Stomach (tissue), 9 donors: ENCODE results near the gene GCNT2. TPM values are rescaled to one million over a fixed set of nuclear protein-coding genes. Genes with fewer than 3 reads are reported as not detected.

Source experiments
- DNase-seq, 2 donors: peaks; one replicate each; pipeline versions ENCODE4 v3.0.0 to v3.0.0-alpha.2; 2013 to 2019
- H3K27ac ChIP-seq, 5 donors: fragments of 200-600 bp in 4 of 5; sonication (generic) in 4 of 5; one replicate each; pipeline ENCODE4 v1.5.1; 2013 to 2019; ENCODE audit warnings: mild to moderate bottlenecking in 1 of 5, moderate library complexity in 1 of 5
- H3K27me3 ChIP-seq, 3 donors: fragments of 200-600 bp; sonication (generic); one replicate each; pipeline ENCODE4 v1.5.1; 2017 to 2019; ENCODE audit warnings: mixed run types in 1 of 3
- H3K36me3 ChIP-seq, 4 donors: fragments of 200-600 bp; sonication (generic); 1 replicate in 3 of 4; 2 replicates in 1 of 4; pipeline ENCODE4 v1.5.1; 2016 to 2019
- H3K4me1 ChIP-seq, 4 donors: fragments of 200-600 bp; sonication (generic); one replicate each; pipeline ENCODE4 v1.5.1; 2016 to 2019
- H3K4me3 ChIP-seq, 4 donors: fragments of 200-600 bp; sonication (generic) in 3 of 4; one replicate each; pipeline ENCODE4 v1.5.1; 2016 to 2019; ENCODE audit warnings: mild to moderate bottlenecking in 1 of 4
- H3K9me3 ChIP-seq, 4 donors: fragments of 200-600 bp; sonication (generic); one replicate each; pipeline ENCODE4 v1.5.1; 2016 to 2019
- CTCF ChIP-seq, 7 experiments: fragments of 450-650 bp in 4 of 7; fragments of 200-600 bp in 3 of 7; sonication (generic) in 3 of 7; IDR thresholded peaks; one replicate each; pipeline ENCODE4 v1.5.1; 2016 to 2019; ENCODE audit warnings: antibody characterized with exemption in 7 of 7, control low read depth in 2 of 7, mild to moderate bottlenecking in 1 of 7
- EP300 ChIP-seq: sonication (generic); formaldehyde crosslinking; IDR thresholded peaks from one replicate; pipeline ENCODE4 v1.6.1; 2017; ENCODE audit warnings: antibody characterized with exemption
- POLR2A ChIP-seq, 4 donors: fragments of 450-650 bp; IDR thresholded peaks; one replicate each; pipeline ENCODE4 v1.6.1; 2016; ENCODE audit warnings: antibody characterized with exemption in 4 of 4, control low read depth in 2 of 4, mild to moderate bottlenecking in 1 of 4, moderate library complexity in 1 of 4
- POLR2AphosphoS5 ChIP-seq, 3 donors: sonication (generic); formaldehyde crosslinking; IDR thresholded peaks; one replicate each; pipeline ENCODE4 v1.6.1; 2016; ENCODE audit warnings: antibody characterized with exemption in 3 of 3
- WGBS, 5 donors: extraction: QIAGEN DNeasy Blood & Tissue Kit in 3 of 5; methylation state at CpG; one replicate each; pipeline versions ENCODE4 v1.1.5 to v1.1.7; 2013 to 2018; 5-methylcytosine and 5-hydroxymethylcytosine counted together
- intact Hi-C: fragments of 100-400 bp; cut with DNase I; formaldehyde crosslinking; loops from one replicate; pipeline ENCODE4 v1.15.1; 2023; ENCODE audit warnings: low total_unique reads
- polyA plus RNA-seq, 3 donors: library from polyadenylated mRNA; stranded (reverse); fragments of 200-250 nt; gene quantifications; one replicate each; pipeline ENCODE4 v1.2.3, GENCODE V29; 2013
- total RNA-seq, 5 donors: library from RNA; depleted of rRNA; stranded (reverse); fragments of >200 nt; gene quantifications; one replicate each; pipeline versions ENCODE4 v1.1.0 to v1.2.3, GENCODE V29; 2014 to 2016
- donor health status: healthy with polysubstance abuse.
- donor health status: Bipolar disorder and iron deficiency.
- donor health status: healthy.

The GCNT2 gene
- total and polyA plus RNA-seq, 8 donors: 4.5 to 132 (median 29.7) TPM

GRCh38 chr6:10479939-10480700 is 41.0 kb upstream of the GCNT2 start:
- Histone ChIP-seq H3K27me3 (no peaks in the 10 kb centered on the region), H3K36me3 (no peaks in the 10 kb centered on the region), H3K27ac (no peak overlapping the region), H3K4me3 (no peak overlapping the region), H3K4me1 (no peaks in the 10 kb centered on the region), H3K9me3 (no peaks in the 10 kb centered on the region)
- no peak for DNase-seq
- intact Hi-C loops: loop anchor here (5.0 kb wide), 1 partner anchor 322 kb away; no protein-coding TSS in a partner anchor
- no peak for TF ChIP-seq EP300
- TF ChIP-seq POLR2A (IDR thresholded peaks at IDR 0.05): no peak
- TF ChIP-seq CTCF (IDR thresholded peaks at IDR 0.05): no peak
- TF ChIP-seq POLR2AphosphoS5 (IDR thresholded peaks at IDR 0.05): no peak
- 76 to 87% (median 83%) methylated on average over 7 of the region's 7 CpGs for WGBS, 5 donors

- intact Hi-C loops: no loop called here
- Histone ChIP-seq H3K36me3 (no peaks in the 10 kb centered on the region), H3K4me1 (no peaks in the 10 kb centered on the region), H3K27ac (no peak overlapping the region), H3K27me3 (no peaks in the 10 kb centered on the region), H3K9me3 (no peaks in the 10 kb centered on the region), H3K4me3 (no peak overlapping the region)
- no peak for DNase-seq
- WGBS, 5 donors: 56 to 76% (median 67%) methylated on average over 1 of the region's 1 CpG
- no peak for TF ChIP-seq CTCF (IDR thresholded peaks at IDR 0.05)
- TF ChIP-seq POLR2AphosphoS5 (IDR thresholded peaks at IDR 0.05): no peak
- TF ChIP-seq EP300: no peak
- TF ChIP-seq POLR2A (IDR thresholded peaks at IDR 0.05): no peak
Observed at GRCh38 chr6:10481101-10481500, 40.0 kb upstream of the GCNT2 start.

- no peak overlapping the region for H3K27ac ChIP-seq
- H3K27me3 ChIP-seq: no peaks in the 10 kb centered on the region
- no peak for DNase-seq
- H3K4me3 ChIP-seq: no peak overlapping the region
- no peak for TF ChIP-seq POLR2AphosphoS5 (IDR thresholded peaks at IDR 0.05)
- intact Hi-C loops: no loop called here
- 93 to 98% (median 96%) methylated on average over 19 to 46 of the region's 46 CpGs for WGBS, 5 donors
- H3K36me3 ChIP-seq: no peaks in the 10 kb centered on the region
- no peaks in the 10 kb centered on the region for H3K9me3 ChIP-seq
- H3K4me1 ChIP-seq: no peaks in the 10 kb centered on the region
Observed at GRCh38 chr6:10482636-10483257, 38.4 kb upstream of the GCNT2 start.

- 60 to 72% (median 64%) methylated on average over 3 of the region's 3 CpGs for WGBS, 5 donors
- Histone ChIP-seq H3K36me3 (no peaks in the 10 kb centered on the region), H3K4me1 (no peaks in the 10 kb centered on the region), H3K9me3 (no peaks in the 10 kb centered on the region), H3K4me3 (no peak overlapping the region), H3K27me3 (no peaks in the 10 kb centered on the region), H3K27ac (no peak overlapping the region)
- intact Hi-C loops: no loop called here
- DNase-seq: no peak
- no peak for TF ChIP-seq CTCF (IDR thresholded peaks at IDR 0.05)
- TF ChIP-seq EP300: no peak
- no peak for TF ChIP-seq POLR2AphosphoS5 (IDR thresholded peaks at IDR 0.05)
- no peak for TF ChIP-seq POLR2A (IDR thresholded peaks at IDR 0.05)
Observed at GRCh38 chr6:10484912-10485311, 36.2 kb upstream of the GCNT2 start.

GRCh38 chr6:10485406-10485805 is 35.7 kb upstream of the GCNT2 start:
- TF ChIP-seq POLR2AphosphoS5 (IDR thresholded peaks at IDR 0.05): no peak
- no peak overlapping the region for H3K27ac ChIP-seq
- no peaks in the 10 kb centered on the region for H3K9me3 ChIP-seq
- no peak overlapping the region for H3K4me3 ChIP-seq
- intact Hi-C loops: no loop called here
- no peaks in the 10 kb centered on the region for H3K27me3 ChIP-seq
- WGBS, 5 donors: 86 to 93% (median 87%) methylated on average over 7 of the region's 7 CpGs
- H3K4me1 ChIP-seq: no peaks in the 10 kb centered on the region
- no peak for DNase-seq
- no peaks in the 10 kb centered on the region for H3K36me3 ChIP-seq
